Measurements from ENCODE around the gene FRY.

Gene FRY

GRCh38 chr13:32024750-32025149, 6.8 kb upstream of the FRY start:
- no peak for DNase-seq (ENCODE audit: low read depth)
- H3K4me3 ChIP-seq (ENCODE audit: low read depth, low read length): no peak overlapping the region
- TF ChIP-seq CTCF (IDR thresholded peaks at IDR 0.05; ENCODE audit: control insufficient read depth, extremely low read depth, insufficient read depth): no peak

GRCh38 chr13:32025730-32026129, 5.8 kb upstream of the FRY start:
- H3K4me3 ChIP-seq (ENCODE audit: low read depth, low read length): no peak overlapping the region
- TF ChIP-seq CTCF (IDR thresholded peaks at IDR 0.05; ENCODE audit: control insufficient read depth, extremely low read depth, insufficient read depth): no peak
- no peak for DNase-seq (ENCODE audit: low read depth)

- no peak for TF ChIP-seq CTCF (IDR thresholded peaks at IDR 0.05; ENCODE audit: control insufficient read depth, extremely low read depth, insufficient read depth)
Observed at GRCh38 chr13:32026623-32027022, 5.0 kb upstream of the FRY start.

GRCh38 chr13:32028711-32029110, 2.9 kb upstream of the FRY start:
- no peak for DNase-seq (ENCODE audit: low read depth)
- no peak overlapping the region for H3K4me3 ChIP-seq (ENCODE audit: low read depth, low read length)
- TF ChIP-seq CTCF (IDR thresholded peaks at IDR 0.05; ENCODE audit: control insufficient read depth, extremely low read depth, insufficient read depth): no peak

More at GRCh38 chr13:32026623-32027022, 5.0 kb upstream of the FRY start:
- DNase-seq (ENCODE audit: low read depth): no peak
- H3K4me3 ChIP-seq (ENCODE audit: low read depth, low read length): no peak overlapping the region

- H3K4me3 ChIP-seq (ENCODE audit: low read depth, low read length): no peak overlapping the region
- no peak for TF ChIP-seq CTCF (IDR thresholded peaks at IDR 0.05; ENCODE audit: control insufficient read depth, extremely low read depth, insufficient read depth)
- DNase-seq (ENCODE audit: low read depth): no peak
Observed at GRCh38 chr13:32029684-32030083, 1.9 kb upstream of the FRY start.

- no peak for TF ChIP-seq CTCF (IDR thresholded peaks at IDR 0.05; ENCODE audit: control insufficient read depth, extremely low read depth, insufficient read depth)
- H3K4me3 ChIP-seq (ENCODE audit: low read depth, low read length): peak overlapping the region; percentile 36
- no peak for DNase-seq (ENCODE audit: low read depth)
Observed at GRCh38 chr13:32031815-32032370, 319 bp downstream of the FRY start.

GRCh38 chr13:32032759-32033158, 1.2 kb downstream of the FRY start:
- DNase-seq (ENCODE audit: low read depth): peak; percentile 50
- H3K4me3 ChIP-seq (ENCODE audit: low read depth, low read length): no peak overlapping the region

More at GRCh38 chr13:32032759-32033158, 1.2 kb downstream of the FRY start:
- TF ChIP-seq CTCF (IDR thresholded peaks at IDR 0.05; ENCODE audit: control insufficient read depth, extremely low read depth, insufficient read depth): no peak

Data from LNCaP clone FGC (cell line).